ENCODE results near the gene OR8D1.
"Not testable (repeated sequence)": the region's sequence is repeated elsewhere in the genome, so short reads cannot be mapped to it uniquely, and the experiment has no call there.

Gene OR8D1

DNA sequence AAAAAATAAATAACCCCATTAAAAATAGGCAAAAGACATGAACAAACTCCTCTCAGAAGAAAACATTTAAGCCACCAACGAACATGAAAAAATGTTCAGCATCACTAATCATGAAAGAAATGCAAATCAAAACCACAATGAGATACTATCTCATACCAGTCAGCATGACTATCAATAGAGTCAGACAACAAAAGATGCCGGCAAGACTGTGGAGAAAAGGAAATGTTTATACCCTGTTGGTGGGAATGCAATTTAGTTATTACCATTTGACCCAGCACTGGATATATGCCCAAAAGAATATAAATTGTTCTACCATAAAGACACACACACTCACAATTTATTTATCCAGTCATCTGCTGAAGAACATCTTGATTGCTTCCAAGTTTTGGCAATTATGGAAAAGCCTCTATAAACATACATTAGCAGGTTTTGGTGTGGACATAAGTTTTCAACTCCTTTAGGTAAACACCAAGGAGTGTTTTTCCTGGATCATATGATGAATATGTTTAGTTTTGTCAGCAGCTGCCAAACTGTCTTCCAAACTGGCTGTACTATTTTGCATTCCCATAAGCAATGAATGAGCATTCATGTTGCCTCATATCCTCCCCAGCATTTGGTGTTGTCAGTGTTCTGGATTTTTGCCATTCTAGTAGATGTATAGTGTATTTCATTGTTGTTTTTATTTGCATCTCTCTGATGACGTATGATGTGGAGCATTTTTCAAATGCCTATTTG, 28.0 kb downstream of the OR8D1 start:
- DNase-seq (ENCODE audit: low read depth in 2 of 2) = no peak

DNA sequence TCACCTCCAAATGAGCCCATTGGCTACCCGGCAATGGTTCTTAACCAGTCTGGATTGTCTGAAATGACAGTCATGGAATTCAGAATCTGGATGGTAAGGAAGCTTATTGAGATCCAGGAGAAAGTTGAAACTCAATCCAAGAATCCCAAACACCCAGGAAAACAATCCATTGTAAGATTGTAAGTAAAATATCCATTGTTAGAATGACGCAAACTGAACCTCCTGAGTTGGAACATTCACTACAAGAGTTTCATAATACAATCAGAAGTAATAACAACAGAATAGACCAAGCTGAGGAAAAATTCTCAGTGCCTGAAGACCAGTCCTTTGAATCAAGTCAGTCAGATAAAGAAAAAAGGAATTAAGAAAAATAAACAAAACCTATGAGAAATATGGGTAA, 35.5 kb downstream of the OR8D1 start:
- no peak for DNase-seq (ENCODE audit: low read depth in 2 of 2)

DNA sequence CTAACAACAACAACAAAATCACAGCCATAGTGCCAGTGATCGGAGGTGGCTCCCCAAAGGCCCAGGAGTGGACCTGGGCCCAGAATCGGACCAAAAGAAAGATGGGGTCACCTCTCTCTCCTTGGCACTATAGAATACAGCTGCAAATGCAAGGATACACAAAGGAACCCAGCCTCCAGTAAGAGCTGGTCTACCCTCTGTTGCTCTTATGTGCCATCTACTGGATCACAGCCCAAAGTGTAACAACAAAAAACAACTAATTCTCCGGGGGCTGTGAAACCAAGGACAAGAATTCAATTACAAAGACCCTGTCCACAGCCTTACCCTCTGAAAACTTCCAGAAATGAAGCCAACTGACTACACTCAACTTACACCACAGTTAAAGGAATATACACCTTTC, 35.9 kb downstream of the OR8D1 start:
- no peak for DNase-seq (ENCODE audit: low read depth in 2 of 2)

DNA sequence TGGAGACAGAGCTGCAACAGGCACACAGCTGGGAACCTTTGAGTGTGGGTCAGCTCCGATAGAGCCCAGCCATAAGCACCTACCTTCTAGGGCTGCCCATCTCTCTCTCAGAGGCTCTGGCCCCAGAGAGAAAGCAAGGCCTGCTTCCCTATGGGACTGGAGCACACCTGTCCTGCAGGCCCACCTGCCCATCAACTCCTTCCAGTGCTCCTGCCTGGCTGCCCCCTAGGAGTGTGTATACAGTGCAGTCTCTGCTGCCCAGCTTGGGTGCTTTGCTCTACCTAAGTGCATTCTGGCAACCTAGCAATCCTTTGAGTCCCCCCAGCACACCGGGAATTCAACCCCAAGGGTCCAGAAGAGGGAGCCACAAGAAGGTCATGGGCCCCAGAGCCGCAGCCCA, 36.5 kb downstream of the OR8D1 start:
- DNase-seq (ENCODE audit: low read depth in 2 of 2) = no peak

DNA sequence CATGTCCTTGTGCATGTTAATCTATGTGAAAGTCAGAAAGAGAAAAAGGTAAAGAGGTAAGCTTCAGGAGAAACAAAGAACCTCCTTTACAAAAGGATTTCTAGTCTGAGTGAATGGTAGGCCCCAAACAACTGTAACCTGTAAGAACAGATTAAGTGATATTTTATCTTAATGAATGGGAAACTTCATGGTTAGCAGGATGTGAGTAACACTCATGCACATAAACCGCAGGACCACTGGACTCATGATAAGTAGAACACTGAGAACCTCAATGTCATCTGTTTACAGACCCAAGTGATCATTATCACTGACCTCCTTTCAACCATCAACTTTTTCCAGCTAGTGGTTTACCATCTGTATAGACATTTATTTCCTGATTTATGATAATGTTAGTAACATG, 37.7 kb downstream of the OR8D1 start:
- no peak for DNase-seq (ENCODE audit: low read depth in 2 of 2)

DNA sequence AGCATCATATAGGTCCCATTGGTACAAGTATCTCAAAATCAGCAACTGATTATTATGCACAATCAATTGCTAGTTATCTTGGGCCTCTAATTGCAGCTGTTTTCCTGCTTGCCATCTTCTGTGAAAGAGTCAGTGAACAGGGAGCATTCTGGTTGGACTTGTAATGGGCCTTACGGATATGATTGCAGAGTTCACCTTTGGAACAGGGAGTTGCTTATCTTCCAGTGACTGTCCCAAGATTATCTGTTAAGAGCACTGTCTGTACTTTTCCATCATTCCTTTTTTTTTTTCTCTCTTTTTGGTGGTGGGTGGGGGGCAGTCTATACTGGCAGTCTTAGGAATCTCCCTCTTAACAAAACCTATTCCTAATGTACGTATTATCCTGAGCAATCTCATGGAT, 39.7 kb downstream of the OR8D1 start:
- DNase-seq (ENCODE audit: low read depth in 2 of 2) = no peak

DNA sequence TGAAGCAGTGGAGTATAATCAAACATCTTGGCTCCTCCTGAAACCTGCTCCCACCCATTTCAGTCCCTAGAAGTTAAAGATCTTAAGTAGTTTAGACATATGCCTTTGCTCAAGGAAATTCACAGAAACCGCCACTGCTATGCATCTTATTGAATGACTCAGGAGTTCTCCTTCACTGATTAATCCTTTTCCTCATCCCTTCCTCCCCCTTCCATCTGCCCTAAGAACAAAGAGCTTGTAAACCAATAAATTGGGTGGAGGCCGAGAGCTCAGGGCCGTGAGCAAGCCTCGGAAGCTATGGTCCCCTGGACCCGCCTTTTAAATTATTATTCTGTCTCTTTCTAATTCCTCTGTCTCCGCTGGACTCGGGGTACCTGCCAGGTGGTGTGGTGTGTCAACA, 42.9 kb downstream of the OR8D1 start:
- DNase-seq (ENCODE audit: low read depth in 2 of 2) = not testable (repeated sequence)

DNA sequence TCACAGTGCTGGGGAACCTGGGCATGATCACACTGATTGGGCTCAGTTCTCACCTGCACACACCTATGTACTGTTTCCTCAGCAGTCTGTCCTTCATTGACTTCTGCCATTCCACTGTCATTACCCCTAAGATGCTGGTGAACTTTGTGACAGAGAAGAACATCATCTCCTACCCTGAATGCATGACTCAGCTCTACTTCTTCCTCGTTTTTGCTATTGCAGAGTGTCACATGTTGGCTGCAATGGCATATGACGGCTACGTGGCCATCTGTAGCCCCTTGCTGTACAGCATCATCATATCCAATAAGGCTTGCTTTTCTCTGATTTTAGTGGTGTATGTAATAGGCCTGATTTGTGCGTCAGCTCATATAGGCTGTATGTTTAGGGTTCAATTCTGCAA, 48.7 kb downstream of the OR8D1 start:
- not testable (repeated sequence) for DNase-seq (ENCODE audit: low read depth in 2 of 2)

DNA sequence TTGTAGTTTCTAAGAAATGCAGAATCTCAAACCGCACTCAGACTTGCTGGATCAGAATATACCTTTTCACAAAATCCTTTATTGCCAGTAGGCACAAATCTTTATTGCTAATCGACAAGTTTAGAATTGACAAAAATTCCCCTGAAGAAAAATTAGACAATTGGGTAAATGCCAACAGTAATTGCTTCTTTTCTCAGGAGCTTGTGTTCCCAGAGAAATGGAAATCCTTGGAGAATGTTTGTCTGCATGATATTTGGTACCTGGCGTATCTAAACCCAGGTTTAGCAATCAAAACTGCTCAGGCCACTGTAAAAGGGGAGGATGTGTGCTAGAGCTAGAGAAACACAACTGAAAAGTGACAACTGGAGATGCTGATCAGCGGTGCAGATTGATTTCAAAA, 57.7 kb downstream of the OR8D1 start, which contains the start of gene OR8G5:
Gene OR8G5 (plus strand): TSS at position 301 of the 400 bp plus-strand sequence. CDS start 8,556 bp downstream, outside the sequence.
- no peak for DNase-seq (ENCODE audit: low read depth in 2 of 2)

Measured in stimulated activated CD8-positive, alpha-beta memory T cell treated with anti-CD3 and anti-CD28 coated beads, Interleukin-7, amount 100 ng/mL, for 1 hour (primary cell).